Activated naive CD4-positive, alpha-beta T cell treated with anti-CD3 and anti-CD28 coated beads, Interleukin-2, amount 10 ng/mL, durations not matched to agents 7 days and 5 days (primary cell): Measurements from ENCODE around the gene SLC7A10.

Experiments used
- CTCF ChIA-PET: fragments of 350-600 bp; sonication (Branson Sonifier 250); formaldehyde crosslinking; loops from one replicate; lab custom pipeline; 2021; ENCODE audit warnings: antibody characterized with exemption; lab: Charles Lee
- DNase-seq: peaks from one replicate; pipeline ENCODE4 v3.0.0-alpha.2; 2020
- H3K27ac Mint-ChIP-seq: one replicate; pipeline ENCODE4 v1.8.0; 2021; ENCODE audit warnings: mild to moderate bottlenecking, moderate library complexity, mixed read lengths
- H3K27me3 Mint-ChIP-seq: one replicate; pipeline ENCODE4 v1.8.0; 2021; ENCODE audit warnings: mild to moderate bottlenecking, mixed read lengths
- H3K36me3 Mint-ChIP-seq: one replicate; pipeline ENCODE4 v1.8.0; 2021; ENCODE audit warnings: mixed read lengths
- H3K4me1 Mint-ChIP-seq: one replicate; pipeline ENCODE4 v1.8.0; 2021; ENCODE audit warnings: mixed read lengths
- H3K4me3 Mint-ChIP-seq: one replicate; pipeline ENCODE4 v1.8.0; 2021; ENCODE audit warnings: mild to moderate bottlenecking, moderate library complexity, mixed read lengths
- H3K9me3 Mint-ChIP-seq: one replicate; pipeline ENCODE4 v1.8.0; 2021; ENCODE audit warnings: mixed read lengths

Gene SLC7A10

DNA sequence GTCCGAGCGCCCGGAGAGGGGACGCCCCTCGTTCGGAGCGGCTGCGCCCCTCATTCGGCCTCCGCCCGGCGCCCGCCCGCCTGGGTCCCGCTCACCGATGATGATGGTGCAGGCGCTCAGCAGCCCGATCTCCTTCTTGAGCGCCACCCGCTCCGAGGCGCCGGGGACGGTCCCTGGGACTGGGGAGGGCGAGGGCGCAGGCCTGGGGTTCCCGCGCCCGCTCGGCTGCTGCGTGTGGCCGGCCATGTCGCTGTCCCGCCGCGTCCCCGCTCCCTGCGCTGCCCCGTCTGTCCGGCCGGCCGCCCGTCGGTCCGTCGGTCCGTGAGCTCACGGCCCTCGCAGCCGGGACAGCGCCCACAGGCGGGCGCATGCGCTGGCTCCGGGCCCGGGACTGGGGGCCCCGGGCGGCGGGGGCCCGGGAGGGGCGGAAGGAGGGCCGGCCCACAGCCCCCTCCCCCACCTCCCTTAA is at the start of gene SLC7A10:
SLC7A10 (minus strand) TSS at position 393 of the 469 bp plus-strand sequence; CDS start at position 246, 147 bp downstream.
- H3K4me3 Mint-ChIP-seq: no peak within 1 kb of the TSS

DNA sequence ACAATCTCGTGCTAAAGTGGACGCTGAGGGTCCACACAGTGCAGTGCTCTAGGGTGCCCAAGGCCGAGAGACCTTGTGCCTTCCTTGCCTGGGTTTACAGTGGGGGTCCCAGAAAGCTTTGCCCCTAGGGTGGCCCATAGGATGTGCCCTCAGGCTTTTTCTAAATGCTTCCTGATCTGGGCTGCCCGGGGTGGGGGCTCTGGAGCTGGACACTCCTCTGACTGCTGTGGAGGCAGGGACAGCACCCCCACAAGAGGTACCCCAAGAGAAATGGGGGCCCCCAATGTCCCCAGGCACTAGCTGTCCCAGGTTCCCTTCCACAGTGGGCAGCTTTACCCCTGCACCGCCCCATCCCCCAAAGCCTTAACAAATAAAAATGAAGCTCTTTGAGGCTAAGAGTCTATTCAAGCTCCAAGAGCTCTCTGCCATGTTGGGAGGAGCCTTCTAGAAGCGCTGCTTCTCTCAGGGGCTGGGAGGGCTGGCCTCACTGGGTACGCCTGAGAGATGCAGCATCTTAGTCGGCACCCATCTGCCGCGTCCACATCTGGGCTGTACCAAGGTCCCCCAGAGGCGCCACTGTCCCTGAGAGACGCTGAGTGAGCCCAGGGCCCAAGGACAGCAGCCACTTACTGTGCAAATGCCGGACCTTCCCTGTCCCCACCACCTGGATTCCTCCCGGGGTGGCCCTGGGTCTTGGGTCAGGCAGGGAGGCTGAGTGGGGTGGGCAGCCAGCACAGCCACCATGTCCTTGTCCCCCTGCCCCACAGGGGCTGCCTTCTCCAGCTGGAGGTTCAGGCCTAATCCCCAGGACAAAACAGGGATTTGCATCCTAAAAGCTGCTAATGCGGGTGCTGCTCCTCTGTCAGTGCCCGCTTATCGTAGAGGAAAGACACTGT is 49.3 kb upstream of the SLC7A10 start:
- Mint-ChIP-seq H3K27me3 (peaks cover 7% of the 10 kb centered on the region), H3K36me3 (no peaks in the 10 kb centered on the region), H3K27ac (no peak overlapping the region), H3K4me3 (no peak overlapping the region), H3K4me1 (peaks cover 6% of the 10 kb centered on the region), H3K9me3 (no peaks in the 10 kb centered on the region)
- CTCF ChIA-PET: no interaction called here
- no peak for DNase-seq

More for the DNA sequence above, at the start of gene SLC7A10:
- Mint-ChIP-seq H3K9me3 (peaks cover 15% of the 10 kb centered on the region), H3K27ac (no peak within 1 kb of the TSS), H3K36me3 (peaks cover 7% of the 10 kb centered on the region), H3K27me3 (peaks cover 70% of the 10 kb centered on the region), H3K4me1 (peaks cover 5% of the 10 kb centered on the region)
- no peak for DNase-seq
- CTCF ChIA-PET: no interaction called here

DNA sequence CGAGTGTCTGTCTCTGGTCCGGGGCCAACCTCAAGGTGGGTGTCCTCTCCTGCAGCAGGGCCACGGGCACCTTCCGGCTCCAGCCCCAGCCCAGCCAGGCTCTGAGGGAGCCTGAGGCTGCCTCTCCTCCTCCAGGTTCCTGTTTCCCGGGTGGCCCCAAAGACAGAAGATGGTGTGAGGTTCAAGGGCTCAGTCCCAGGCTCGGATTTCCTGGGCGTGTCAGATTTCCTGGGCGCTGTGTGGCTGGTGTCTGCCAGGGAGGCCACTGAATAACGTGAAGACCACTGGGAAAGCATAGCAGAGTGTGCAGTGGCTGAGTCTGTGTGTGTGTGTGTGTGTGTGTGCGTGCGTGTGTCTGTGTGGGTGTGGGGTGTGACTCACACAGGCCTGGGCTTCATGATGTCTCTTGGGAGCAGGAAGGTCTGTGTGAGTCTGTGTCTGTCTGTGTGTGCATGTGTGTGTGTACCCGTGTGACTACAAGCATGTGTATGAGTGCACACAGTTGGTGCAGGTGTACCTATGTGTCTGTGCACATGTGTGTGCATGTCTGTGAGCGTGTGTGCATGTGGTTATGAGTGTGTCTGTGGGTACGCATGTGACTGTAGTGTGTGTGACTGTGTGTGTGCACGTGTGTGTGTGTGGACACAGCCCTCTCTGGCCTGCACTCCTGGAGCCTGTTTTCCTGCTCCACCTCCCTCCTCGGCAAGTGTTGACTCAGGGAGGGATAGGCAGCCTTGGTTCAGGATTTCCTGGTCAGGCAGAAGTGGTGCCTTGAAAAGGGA is 48.4 kb upstream of the SLC7A10 start:
- CTCF ChIA-PET: no interaction called here
- H3K36me3 Mint-ChIP-seq: no peaks in the 10 kb centered on the region
- H3K4me3 Mint-ChIP-seq: no peak overlapping the region
- peaks cover 5% of the 10 kb centered on the region for H3K4me1 Mint-ChIP-seq
- peaks cover 7% of the 10 kb centered on the region for H3K27me3 Mint-ChIP-seq
- DNase-seq: peak; percentile 29
- H3K27ac Mint-ChIP-seq: no peak overlapping the region
- no peaks in the 10 kb centered on the region for H3K9me3 Mint-ChIP-seq

DNA sequence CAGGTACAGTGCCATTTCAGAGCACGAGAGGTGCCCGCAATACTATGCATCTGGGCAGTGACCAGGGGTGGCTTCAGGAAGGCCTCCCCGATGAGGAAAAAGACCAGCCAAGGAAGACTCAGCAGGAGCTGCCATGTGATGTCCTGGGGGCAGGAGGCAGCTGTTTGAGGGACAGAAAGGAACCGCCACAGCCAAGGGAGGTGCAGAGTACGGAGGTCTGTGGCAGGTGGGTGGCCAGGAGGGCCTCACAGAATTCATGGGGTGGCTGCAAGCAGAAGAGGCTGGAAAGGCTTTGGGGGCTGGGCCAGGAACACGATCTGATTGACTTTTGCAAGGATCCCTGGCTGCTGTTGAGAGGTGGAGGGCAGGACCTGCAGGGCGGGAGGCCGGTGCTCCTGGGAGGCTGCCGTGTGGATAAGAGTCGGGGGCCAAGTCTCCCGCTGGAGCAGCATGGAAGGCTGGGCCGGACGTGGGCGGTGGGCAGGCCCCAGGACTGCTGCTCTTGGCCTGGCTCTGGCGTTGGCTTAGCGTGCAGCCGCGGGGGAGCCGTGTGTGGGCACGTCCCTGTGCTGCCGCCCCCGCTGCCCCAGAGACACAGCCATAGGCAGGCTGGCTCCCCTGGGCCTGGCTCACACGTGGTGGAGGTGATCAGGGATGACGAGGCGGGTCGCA is 47.6 kb upstream of the SLC7A10 start:
- Mint-ChIP-seq H3K9me3 (no peaks in the 10 kb centered on the region), H3K4me3 (no peak overlapping the region), H3K27me3 (peaks cover 4% of the 10 kb centered on the region), H3K4me1 (peaks cover 5% of the 10 kb centered on the region), H3K27ac (no peak overlapping the region), H3K36me3 (no peaks in the 10 kb centered on the region)
- no peak for DNase-seq
- CTCF ChIA-PET: no interaction called here

DNA sequence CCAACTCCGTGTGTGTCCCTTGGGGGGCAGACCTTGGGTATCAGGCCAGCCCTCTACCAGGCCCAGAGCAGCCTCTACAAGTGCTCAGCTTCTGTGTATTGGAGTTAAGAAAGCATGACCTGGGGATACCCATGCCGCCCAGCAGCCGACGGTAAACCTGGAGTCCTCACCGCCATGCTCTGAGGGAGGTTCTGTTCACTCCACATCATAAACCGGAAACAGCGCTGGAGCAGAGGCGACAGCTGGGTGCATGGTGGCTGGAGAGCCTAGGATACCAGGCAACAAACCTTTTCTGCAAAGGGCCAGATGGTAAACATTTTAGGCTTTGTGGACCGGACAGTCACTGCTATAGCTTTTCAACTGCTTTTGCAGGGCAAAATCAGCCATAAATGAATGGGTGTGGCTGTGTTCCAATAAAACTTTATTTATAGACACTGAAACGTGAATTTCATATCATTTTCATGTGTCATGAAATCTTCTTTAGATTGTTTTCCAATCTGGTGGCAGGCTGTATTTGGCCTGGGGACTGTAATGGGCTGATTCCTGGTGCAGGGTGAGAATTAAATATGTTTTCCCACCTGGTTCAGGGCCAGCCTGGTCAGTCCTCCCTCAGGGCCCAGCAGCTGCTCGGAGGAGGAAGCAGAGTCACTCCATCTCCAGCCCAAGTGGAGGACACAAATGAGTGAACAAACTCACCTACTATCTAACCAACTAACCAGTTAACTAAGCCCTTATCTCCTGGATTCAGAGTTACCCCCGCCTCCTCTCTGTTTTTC is 45.8 kb upstream of the SLC7A10 start:
- Mint-ChIP-seq H3K4me3 (no peak overlapping the region), H3K9me3 (no peaks in the 10 kb centered on the region), H3K4me1 (peaks cover 5% of the 10 kb centered on the region), H3K36me3 (no peaks in the 10 kb centered on the region), H3K27ac (no peak overlapping the region), H3K27me3 (peaks cover 3% of the 10 kb centered on the region)
- DNase-seq: no peak
- CTCF ChIA-PET: no interaction called here

DNA sequence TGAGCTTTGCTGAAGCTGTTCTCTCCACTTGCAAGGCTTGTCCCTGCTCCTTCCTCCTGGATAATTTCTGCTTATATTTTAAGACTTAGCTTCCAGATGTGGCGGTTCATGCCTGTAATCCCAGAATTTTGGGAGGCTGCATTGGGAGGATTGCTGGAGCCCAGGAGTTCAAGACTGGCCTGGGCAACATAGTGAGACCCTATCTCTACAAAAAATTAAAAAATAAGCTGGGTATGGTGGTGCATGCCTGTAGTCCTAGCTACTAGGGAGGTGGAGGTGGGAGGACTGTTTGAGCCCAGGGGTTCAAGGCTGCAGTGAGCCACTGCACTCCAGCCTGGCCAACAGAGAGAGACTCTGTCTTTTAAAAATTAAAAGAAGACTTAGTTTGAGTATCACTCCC is 45.1 kb upstream of the SLC7A10 start:
- Mint-ChIP-seq H3K9me3 (no peaks in the 10 kb centered on the region), H3K27me3 (peaks cover 3% of the 10 kb centered on the region)
- CTCF ChIA-PET: no interaction called here

DNA sequence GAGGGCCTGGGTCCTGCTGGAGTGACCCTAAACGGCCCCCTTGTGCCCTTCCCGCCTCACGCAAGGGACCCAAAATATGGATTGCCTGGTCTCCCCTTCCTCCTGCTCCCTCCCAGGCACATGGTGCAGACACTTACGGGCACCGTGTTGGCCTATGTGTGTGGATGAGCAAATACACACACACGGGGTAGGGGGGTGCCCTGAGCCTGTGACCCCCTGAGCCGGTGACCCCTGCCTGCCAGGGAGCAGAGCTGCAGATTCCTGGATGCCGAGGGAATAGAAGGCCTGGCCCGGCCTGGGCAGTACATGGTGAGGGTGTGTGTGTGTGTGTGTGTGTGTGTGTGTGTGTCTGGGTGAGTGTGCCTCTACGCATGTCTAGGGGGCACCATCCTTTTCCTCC is 43.4 kb upstream of the SLC7A10 start:
- CTCF ChIA-PET: no interaction called here

More for the DNA sequence above, 45.1 kb upstream of the SLC7A10 start:
- no peaks in the 10 kb centered on the region for H3K36me3 Mint-ChIP-seq
- no peak for DNase-seq
- no peak overlapping the region for H3K4me3 Mint-ChIP-seq
- peaks cover 5% of the 10 kb centered on the region for H3K4me1 Mint-ChIP-seq
- H3K27ac Mint-ChIP-seq: no peak overlapping the region

DNA sequence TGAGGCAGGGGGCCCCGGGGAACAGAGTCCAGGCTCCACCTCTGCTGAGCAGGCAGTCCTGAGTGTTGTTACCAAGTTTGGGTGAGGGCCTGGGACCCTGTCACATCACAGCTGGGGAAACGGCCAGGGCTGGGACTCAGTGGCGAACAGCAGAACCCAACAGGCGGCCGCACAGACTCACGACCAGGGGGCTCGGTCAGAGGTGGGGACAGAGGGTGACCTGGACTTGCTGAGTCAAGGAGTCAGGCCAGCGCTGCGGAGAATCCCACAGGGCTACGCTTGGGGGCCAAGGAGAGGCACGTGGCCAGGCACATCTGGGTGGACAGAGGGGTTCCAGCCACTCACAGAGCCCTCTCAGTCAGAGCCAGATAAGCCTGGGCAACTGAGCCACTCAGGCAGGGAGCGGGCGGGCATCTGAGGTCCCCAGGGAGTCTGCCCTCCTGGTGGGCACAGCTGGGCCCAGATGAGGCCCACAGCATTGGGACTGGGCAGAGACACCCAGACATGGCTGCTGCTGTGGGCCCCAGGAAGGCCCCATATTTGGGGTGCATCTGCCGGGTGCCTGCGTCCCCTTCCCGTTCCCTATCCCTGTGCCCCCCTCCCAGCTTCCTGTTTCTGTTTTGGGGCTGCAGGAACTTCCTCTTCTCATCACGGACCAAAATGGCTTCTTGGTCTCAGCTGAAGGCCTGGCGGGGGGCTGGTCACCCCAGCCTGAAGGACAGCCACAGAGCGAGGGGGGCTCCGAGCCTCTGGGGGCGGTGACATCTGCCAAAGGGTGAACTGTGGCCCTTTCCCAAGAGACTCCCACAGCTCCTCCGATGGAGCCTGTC is 42.7 kb upstream of the SLC7A10 start:
- Mint-ChIP-seq H3K27me3 (peaks cover 8% of the 10 kb centered on the region), H3K27ac (no peak overlapping the region), H3K4me3 (no peak overlapping the region), H3K9me3 (no peaks in the 10 kb centered on the region), H3K36me3 (no peaks in the 10 kb centered on the region), H3K4me1 (no peaks in the 10 kb centered on the region)
- CTCF ChIA-PET: no interaction called here
- no peak for DNase-seq

More for the DNA sequence above, 43.4 kb upstream of the SLC7A10 start:
- peaks cover 2% of the 10 kb centered on the region for H3K4me1 Mint-ChIP-seq
- H3K27ac Mint-ChIP-seq: no peak overlapping the region
- H3K27me3 Mint-ChIP-seq: peaks cover 8% of the 10 kb centered on the region
- DNase-seq: no peak
- H3K36me3 Mint-ChIP-seq: no peaks in the 10 kb centered on the region
- no peaks in the 10 kb centered on the region for H3K9me3 Mint-ChIP-seq
- H3K4me3 Mint-ChIP-seq: no peak overlapping the region

DNA sequence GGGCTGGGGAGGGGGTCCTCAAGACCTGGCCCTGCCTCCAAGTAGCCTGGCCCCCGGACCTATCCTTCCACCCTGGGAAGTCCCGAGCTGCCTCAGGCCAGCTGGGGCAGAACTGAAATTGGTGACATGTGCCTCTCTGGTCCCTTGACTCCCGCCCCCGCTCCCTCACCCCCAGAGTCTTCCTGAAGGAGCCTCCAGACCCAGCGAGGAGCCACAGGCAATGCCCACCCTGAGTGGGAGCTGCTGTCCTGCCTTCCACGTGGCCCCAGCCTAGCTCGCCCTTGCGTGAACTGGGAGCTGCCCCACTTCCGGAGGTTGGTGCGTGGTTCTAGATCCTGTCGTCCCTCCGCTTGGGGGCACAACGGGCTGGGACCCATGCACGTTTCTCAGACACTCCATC is 42.1 kb upstream of the SLC7A10 start:
- CTCF ChIA-PET: no interaction called here
- DNase-seq: no peak

DNA sequence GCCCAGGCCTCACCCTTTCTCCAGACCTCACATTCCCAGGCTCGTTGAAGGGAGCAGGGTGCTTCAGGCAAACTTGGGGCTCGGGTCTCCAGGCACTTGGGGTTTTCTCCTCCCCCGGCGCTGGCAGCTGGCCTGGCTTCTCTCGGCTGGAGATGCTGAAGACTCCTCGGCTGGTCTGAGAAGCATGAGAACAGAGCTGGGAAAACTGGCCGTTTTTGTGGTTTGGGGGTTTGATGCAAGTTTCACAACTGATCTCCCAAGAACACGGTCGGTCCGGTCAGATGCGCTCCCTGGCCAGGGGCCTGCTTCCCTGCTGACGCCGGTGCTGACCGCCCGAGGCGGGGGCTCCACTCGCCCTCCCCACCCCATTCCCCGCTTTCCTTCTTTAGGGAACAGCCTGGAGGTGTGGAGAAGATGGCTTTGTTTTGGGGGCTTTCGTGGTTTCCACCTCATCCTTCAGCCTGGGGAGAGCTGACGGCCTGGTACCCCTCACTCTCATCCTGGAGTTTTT is 41.4 kb upstream of the SLC7A10 start:
- Mint-ChIP-seq H3K4me3 (no peak overlapping the region), H3K4me1 (peaks cover 2% of the 10 kb centered on the region), H3K27me3 (peaks cover 14% of the 10 kb centered on the region), H3K36me3 (no peaks in the 10 kb centered on the region), H3K9me3 (no peaks in the 10 kb centered on the region), H3K27ac (no peak overlapping the region)
- CTCF ChIA-PET: no interaction called here
- DNase-seq: no peak

More for the DNA sequence above, 42.1 kb upstream of the SLC7A10 start:
- Mint-ChIP-seq H3K27ac (no peak overlapping the region), H3K27me3 (peaks cover 8% of the 10 kb centered on the region), H3K4me1 (no peaks in the 10 kb centered on the region), H3K4me3 (no peak overlapping the region), H3K9me3 (no peaks in the 10 kb centered on the region), H3K36me3 (no peaks in the 10 kb centered on the region)

DNA sequence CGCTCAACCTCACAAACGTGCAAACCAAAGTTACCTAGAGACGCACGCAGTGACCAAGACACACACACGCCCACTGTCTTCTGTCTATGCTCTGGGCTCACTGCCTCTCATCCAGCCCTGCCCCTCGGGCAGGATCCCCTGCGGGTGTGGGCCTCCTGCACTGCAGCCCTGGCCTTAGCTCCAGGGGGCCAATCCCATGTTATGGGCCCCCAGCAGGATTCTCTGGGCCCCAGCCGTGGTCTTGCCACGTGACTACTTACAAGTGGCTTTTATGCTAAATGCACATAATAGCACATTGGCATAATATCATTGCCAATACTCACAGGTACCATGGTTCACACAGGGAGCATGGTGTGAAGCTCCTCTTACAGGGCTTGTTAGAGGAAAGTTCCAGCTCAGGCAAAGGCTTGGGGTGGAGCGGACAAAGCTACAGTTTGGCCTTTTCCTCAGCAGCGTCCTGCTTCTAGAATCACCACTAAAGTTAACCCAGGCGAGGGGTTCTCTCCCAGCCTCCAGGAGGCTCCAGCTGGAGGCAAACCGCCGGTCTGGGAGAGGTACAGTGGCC is 39.3 kb upstream of the SLC7A10 start:
- Mint-ChIP-seq H3K27ac (no peak overlapping the region), H3K4me3 (no peak overlapping the region), H3K27me3 (peaks cover 32% of the 10 kb centered on the region), H3K9me3 (no peaks in the 10 kb centered on the region), H3K36me3 (no peaks in the 10 kb centered on the region), H3K4me1 (peaks cover 14% of the 10 kb centered on the region)
- CTCF ChIA-PET: no interaction called here
- no peak for DNase-seq

DNA sequence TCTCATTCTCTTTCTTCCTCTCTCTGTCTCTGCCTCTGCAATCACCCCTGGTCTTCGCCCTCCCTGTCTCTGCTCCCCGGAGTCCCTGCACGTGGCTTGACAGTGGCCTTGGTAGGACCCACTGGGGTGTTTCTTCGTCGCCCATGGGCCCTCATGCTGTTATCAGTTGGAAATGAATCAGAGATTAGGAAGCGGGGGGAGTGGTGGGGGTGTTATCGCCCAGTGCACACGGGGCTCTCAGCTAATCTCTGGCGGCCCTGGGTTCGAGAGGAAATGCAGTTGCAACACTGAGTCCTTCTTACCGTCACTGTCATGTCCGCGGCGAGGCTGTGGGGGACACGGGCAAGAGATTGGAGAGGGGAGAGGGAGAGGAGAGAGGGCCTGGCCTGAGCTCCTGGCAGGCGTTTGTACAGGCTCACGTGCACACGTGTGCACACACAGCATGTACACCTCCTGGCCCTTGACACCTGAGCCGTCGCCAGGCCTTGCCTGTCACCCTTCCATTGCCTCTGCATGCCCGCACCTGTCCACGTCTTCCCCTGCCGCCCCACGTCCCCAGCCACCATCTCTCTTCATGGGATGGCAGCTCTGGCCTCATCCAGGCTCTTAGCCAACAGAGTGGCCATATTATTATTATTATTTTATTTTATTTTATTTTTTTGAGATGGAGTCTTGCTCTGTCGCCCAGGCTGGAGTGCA is 37.8 kb upstream of the SLC7A10 start:
- H3K4me3 Mint-ChIP-seq: no peak overlapping the region
- H3K9me3 Mint-ChIP-seq: no peaks in the 10 kb centered on the region
- H3K27ac Mint-ChIP-seq: no peak overlapping the region
- peaks cover 15% of the 10 kb centered on the region for H3K4me1 Mint-ChIP-seq
- CTCF ChIA-PET: no interaction called here
- H3K36me3 Mint-ChIP-seq: no peaks in the 10 kb centered on the region
- H3K27me3 Mint-ChIP-seq: peaks cover 41% of the 10 kb centered on the region
- DNase-seq: no peak
